GM19455 (cell line): ENCODE measurements around the gene CDK13.
"Not testable (repeated sequence)": the region's sequence is repeated elsewhere in the genome, so short reads cannot be mapped to it uniquely, and the experiment has no call there.

Experiments used
- ATAC-seq: cut with Tn5 transposase; IDR thresholded peaks from one replicate; pipeline ENCODE4 v1.9.1; 2021; ENCODE audit not compliant: unreplicated experiment

The CDK13 gene

GRCh38 chr7:40095695-40096327, 145.8 kb downstream of the CDK13 start:
- ATAC-seq = no peak

- no peak for ATAC-seq
These were observed 147.7 kb downstream of the CDK13 start for GRCh38 chr7:40097728-40098127.

GRCh38 chr7:40098810-40099209, 148.8 kb downstream of the CDK13 start:
- ATAC-seq = no peak

- ATAC-seq = no peak
These were observed 149.8 kb downstream of the CDK13 start for GRCh38 chr7:40099837-40100236.

- no peak for ATAC-seq
These were observed 151.1 kb downstream of the CDK13 start for GRCh38 chr7:40101201-40101600.

GRCh38 chr7:40102897-40103296, 152.8 kb downstream of the CDK13 start:
- no peak for ATAC-seq

GRCh38 chr7:40105879-40106473, 155.9 kb downstream of the CDK13 start:
- ATAC-seq = no peak

GRCh38 chr7:40115936-40116335, 165.9 kb downstream of the CDK13 start:
- ATAC-seq = no peak

GRCh38 chr7:40117199-40117598, 167.1 kb downstream of the CDK13 start:
- not testable (repeated sequence) for ATAC-seq

- ATAC-seq = not testable (repeated sequence)
These were observed 168.1 kb downstream of the CDK13 start for GRCh38 chr7:40118201-40118600.

GRCh38 chr7:40120020-40120419, 170.0 kb downstream of the CDK13 start:
- ATAC-seq = no peak

- ATAC-seq = not testable (repeated sequence)
These were observed 172.3 kb downstream of the CDK13 start for GRCh38 chr7:40122100-40122939.

- ATAC-seq = no peak
These were observed 172.8 kb downstream of the CDK13 start for GRCh38 chr7:40122940-40123254.

- peak; percentile 63 for ATAC-seq
These were observed 183.7 kb downstream of the CDK13 start for GRCh38 chr7:40133561-40134427.

GRCh38 chr7:40134428-40135316, 184.6 kb downstream of the CDK13 start, which contains the start of the genes MPLKIP and SUGCT:
TSS of gene MPLKIP (minus strand) at chr7:40134622. CDS start at chr7:40134567, 55 bp downstream.
TSS of gene SUGCT (plus strand) at chr7:40135005.
- peak; percentile 91 for ATAC-seq

GRCh38 chr7:40135317-40135610, 185.2 kb downstream of the CDK13 start:
- ATAC-seq = no peak

- no peak for ATAC-seq
These were observed 187.5 kb downstream of the CDK13 start for GRCh38 chr7:40137563-40137962.

- no peak for ATAC-seq
These were observed 188.9 kb downstream of the CDK13 start for GRCh38 chr7:40138973-40139372.

- not testable (repeated sequence) for ATAC-seq
These were observed 189.8 kb downstream of the CDK13 start for GRCh38 chr7:40139891-40140290.

GRCh38 chr7:40141916-40142315, 191.9 kb downstream of the CDK13 start:
- ATAC-seq = not testable (repeated sequence)
